HepG2 (cell line): Measurements from ENCODE around the gene CFAP100. TPM values are rescaled to one million over a fixed set of nuclear protein-coding genes. Genes with fewer than 3 reads are reported as not detected.
A peak's percentile ranks its signal among the peaks of the same experiment; 100 is the strongest.

Experiments
- AGO2 ChIP-seq: fragments of 200-400 bp; formaldehyde crosslinking; optimal IDR thresholded peaks from 2 replicates; pipeline ENCODE3; 2017; ENCODE audit warnings: mild to moderate bottlenecking, low read depth, low read length, moderate library complexity
- ARID4A ChIP-seq: sonication (generic); formaldehyde crosslinking; IDR thresholded peaks from 2 replicates; pipeline ENCODE4 v1.5.0; 2020; ENCODE audit warnings: mild to moderate bottlenecking, missing genetic modification reagents, borderline replicate concordance
- EED ChIP-seq: sonication (generic); formaldehyde crosslinking; IDR thresholded peaks from 2 replicates; pipeline ENCODE4 v1.5.0; 2020; ENCODE audit warnings: mild to moderate bottlenecking, missing genetic modification reagents
- GATAD1 ChIP-seq: IDR thresholded peaks from 2 replicates; pipeline ENCODE4 v1.6.1; 2016; ENCODE audit warnings: missing genetic modification reagents, missing compliant biosample characterization
- HMG20B ChIP-seq: conservative IDR thresholded peaks from 2 replicates; pipeline ENCODE4 v1.6.1; 2016; ENCODE audit warnings: missing genetic modification reagents, missing compliant biosample characterization
- KDM5B ChIP-seq: sonication (generic); formaldehyde crosslinking; IDR thresholded peaks from 2 replicates; pipeline ENCODE4 v1.4.0; 2020; ENCODE audit warnings: missing genetic modification reagents, mild to moderate bottlenecking, borderline replicate concordance
- MXD1 ChIP-seq: sonication (generic); formaldehyde crosslinking; IDR thresholded peaks from 2 replicates; pipeline ENCODE4 v1.4.0; 2020; ENCODE audit warnings: mild to moderate bottlenecking, missing genetic modification reagents
- NR1H2 ChIP-seq: sonication (generic); formaldehyde crosslinking; IDR thresholded peaks from 2 replicates; pipeline ENCODE4 v1.8.1; 2022; ENCODE audit warnings: low read depth, missing genetic modification reagents, borderline replicate concordance
- RFX5 ChIP-seq: IDR thresholded peaks from 2 replicates; pipeline ENCODE4 v1.6.1; 2011; ENCODE audit warnings: low read depth, low read length, improper control_type of control experiment
- YEATS4 ChIP-seq: sonication (generic); formaldehyde crosslinking; IDR thresholded peaks from 2 replicates; pipeline ENCODE4 v1.4.0; 2020; ENCODE audit warnings: missing genetic modification reagents, borderline replicate concordance
- ZBTB7A ChIP-seq: sonication (generic); formaldehyde crosslinking; IDR thresholded peaks from 2 replicates; pipeline ENCODE4 v1.8.0; 2022; ENCODE audit warnings: mild to moderate bottlenecking, missing genetic modification reagents
- ZC3H13 ChIP-seq: sonication (generic); formaldehyde crosslinking; IDR thresholded peaks from 2 replicates; pipeline ENCODE4 v1.8.1; 2023; ENCODE audit warnings: mild to moderate bottlenecking, missing genetic modification reagents, moderate library complexity
- ZC3H4 ChIP-seq: sonication (generic); formaldehyde crosslinking; IDR thresholded peaks from 2 replicates; pipeline ENCODE4 v1.4.0; 2020; ENCODE audit warnings: missing genetic modification reagents, borderline replicate concordance
- ZNF253 ChIP-seq: sonication (generic); formaldehyde crosslinking; IDR thresholded peaks from 2 replicates; pipeline ENCODE4 v1.8.0; 2022; ENCODE audit warnings: mild to moderate bottlenecking, missing genetic modification reagents, borderline replicate concordance
- ZNF317 ChIP-seq: sonication (generic); formaldehyde crosslinking; IDR thresholded peaks from 2 replicates; pipeline ENCODE4 v1.5.0; 2020; ENCODE audit warnings: mild to moderate bottlenecking, missing genetic modification reagents
- ZSCAN31 ChIP-seq: sonication (generic); formaldehyde crosslinking; IDR thresholded peaks from 2 replicates; pipeline ENCODE4 v1.5.0; 2020; ENCODE audit warnings: low read depth, mild to moderate bottlenecking, missing genetic modification reagents
- polyA plus RNA-seq, 8 experiments: library from polyadenylated mRNA; depleted of rRNA in 3 of 8; stranded (reverse) in 7 of 8; unstranded in 1 of 8; fragments of >200 nt; fragmentation: Illumina TruSeq in 4 of 8; extraction: Trizol in 4 of 8; gene quantifications; 2 replicates each; pipeline versions ENCODE4 v1.2.1 to v1.2.3, GENCODE V29; 2011 to 2016; ENCODE audit warnings: low read depth in 4 of 8, missing spikeins in 1 of 8, mixed read lengths in 1 of 8; ENCODE audit not compliant: insufficient read depth in 1 of 8
- total RNA-seq, 5 experiments: library from RNA; depleted of rRNA; stranded (reverse); fragments of >200 nt; fragmentation: Illumina TruSeq; extraction: Trizol; gene quantifications; 2 replicates each; pipeline ENCODE4 v1.2.3, GENCODE V29; 2016; ENCODE audit warnings: low read depth in 1 of 5
- TF ChIP-seq, protein P1 (sequence below): sonication (generic); formaldehyde crosslinking; IDR thresholded peaks from 2 replicates; pipeline ENCODE4 v1.9.0; 2022; ENCODE audit warnings: low read depth, missing genetic modification reagents
- TF ChIP-seq, protein P2 (sequence below): sonication (generic); formaldehyde crosslinking; IDR thresholded peaks from 2 replicates; pipeline ENCODE4 v1.5.0; 2020; ENCODE audit warnings: missing genetic modification reagents

Gene CFAP100
- total and polyA plus RNA-seq, 2 of the 13 experiments (the other 11 are each of a cell fraction or from before 2014, with no cell fraction given): 0.32 TPM; not detected in 1

DNA sequence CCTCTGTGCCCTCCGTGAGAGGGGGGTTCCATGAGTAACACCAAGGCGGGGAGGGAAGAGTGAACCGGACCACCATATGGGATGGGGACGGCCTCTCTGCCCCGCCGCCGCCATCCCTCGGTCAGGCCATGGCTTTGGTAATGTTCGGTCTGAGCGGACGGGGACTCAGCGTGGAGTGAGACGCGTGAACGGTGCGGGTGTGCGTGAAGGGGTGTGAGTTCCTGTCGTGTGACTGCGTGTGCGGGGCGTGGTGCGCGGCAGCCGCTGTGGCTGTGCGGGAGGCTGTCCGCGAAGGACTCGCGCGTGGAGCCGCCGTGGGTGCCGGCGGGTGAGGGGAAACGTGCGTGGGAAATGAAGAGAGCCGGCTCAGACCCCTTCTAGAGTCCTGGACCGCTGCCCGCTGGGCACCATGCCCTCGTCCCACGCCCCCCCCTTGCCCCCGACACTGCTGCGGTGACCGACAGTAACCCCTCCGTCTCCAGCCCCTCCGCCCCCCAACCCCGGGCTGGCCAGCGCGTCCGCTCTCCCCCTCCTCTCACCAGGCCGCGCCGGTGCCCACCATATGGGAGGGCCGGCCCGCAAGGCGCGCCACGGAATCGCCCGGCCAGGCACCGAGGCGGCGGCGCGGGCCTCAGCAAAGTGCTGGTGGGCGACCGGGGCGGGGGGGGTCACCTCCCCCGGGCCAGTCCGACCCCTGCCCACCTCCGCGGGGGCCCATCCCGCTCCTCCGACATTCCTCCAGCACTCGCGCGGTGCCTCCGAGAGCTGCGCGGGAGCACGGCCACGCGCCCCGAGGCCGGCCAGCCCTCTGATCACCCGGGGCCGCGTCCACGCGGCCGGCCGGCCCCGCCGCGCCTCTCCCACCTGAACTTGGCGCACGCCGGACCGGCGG is 38.1 kb upstream of the CFAP100 start (continued):
- TF ChIP-seq, protein P1, sequence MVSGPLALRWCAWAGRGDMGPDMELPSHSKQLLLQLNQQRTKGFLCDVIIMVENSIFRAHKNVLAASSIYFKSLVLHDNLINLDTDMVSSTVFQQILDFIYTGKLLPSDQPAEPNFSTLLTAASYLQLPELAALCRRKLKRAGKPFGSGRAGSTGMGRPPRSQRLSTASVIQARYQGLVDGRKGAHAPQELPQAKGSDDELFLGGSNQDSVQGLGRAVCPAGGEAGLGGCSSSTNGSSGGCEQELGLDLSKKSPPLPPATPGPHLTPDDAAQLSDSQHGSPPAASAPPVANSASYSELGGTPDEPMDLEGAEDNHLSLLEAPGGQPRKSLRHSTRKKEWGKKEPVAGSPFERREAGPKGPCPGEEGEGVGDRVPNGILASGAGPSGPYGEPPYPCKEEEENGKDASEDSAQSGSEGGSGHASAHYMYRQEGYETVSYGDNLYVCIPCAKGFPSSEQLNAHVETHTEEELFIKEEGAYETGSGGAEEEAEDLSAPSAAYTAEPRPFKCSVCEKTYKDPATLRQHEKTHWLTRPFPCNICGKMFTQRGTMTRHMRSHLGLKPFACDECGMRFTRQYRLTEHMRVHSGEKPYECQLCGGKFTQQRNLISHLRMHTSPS: peak; percentile 40; the same call in 1 of the 2 replicates
- TF ChIP-seq GATAD1 (CRISPR knock-in tag): no peak
- TF ChIP-seq ZC3H13 (CRISPR knock-in tag): 0 out of 2 replicates have a peak, but pooled peaks have one; percentile 43
- TF ChIP-seq ZC3H4 (CRISPR knock-in tag): 0 out of 2 replicates have a peak, but pooled peaks have one; percentile 56
- TF ChIP-seq EED (CRISPR knock-in tag): 0 out of 2 replicates have a peak, but pooled peaks have one; percentile 45
- peak; percentile 46 for TF ChIP-seq NR1H2 (CRISPR knock-in tag)
- peak; percentile 30; the same call in 1 of the 2 replicates for TF ChIP-seq ZBTB7A (CRISPR knock-in tag)
- TF ChIP-seq HMG20B (CRISPR knock-in tag): no peak
- TF ChIP-seq MXD1 (CRISPR knock-in tag): 0 out of 2 replicates have a peak, but pooled peaks have one; percentile 11
- no peak for TF ChIP-seq ARID4A (CRISPR knock-in tag)
- TF ChIP-seq ZNF253: 0 out of 2 replicates have a peak, but pooled peaks have one; percentile 4
- peak; percentile 34; the same call in 1 of the 2 replicates for TF ChIP-seq ZNF317
- peak; percentile 23 for TF ChIP-seq AGO2
- peak; percentile 0; the same call in 1 of the 2 replicates for TF ChIP-seq YEATS4 (CRISPR knock-in tag)
- TF ChIP-seq, protein P2, sequence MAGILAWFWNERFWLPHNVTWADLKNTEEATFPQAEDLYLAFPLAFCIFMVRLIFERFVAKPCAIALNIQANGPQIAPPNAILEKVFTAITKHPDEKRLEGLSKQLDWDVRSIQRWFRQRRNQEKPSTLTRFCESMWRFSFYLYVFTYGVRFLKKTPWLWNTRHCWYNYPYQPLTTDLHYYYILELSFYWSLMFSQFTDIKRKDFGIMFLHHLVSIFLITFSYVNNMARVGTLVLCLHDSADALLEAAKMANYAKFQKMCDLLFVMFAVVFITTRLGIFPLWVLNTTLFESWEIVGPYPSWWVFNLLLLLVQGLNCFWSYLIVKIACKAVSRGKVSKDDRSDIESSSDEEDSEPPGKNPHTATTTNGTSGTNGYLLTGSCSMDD: no peak
- no peak for TF ChIP-seq RFX5
- 0 out of 2 replicates have a peak, but pooled peaks have one; percentile 8 for TF ChIP-seq ZSCAN31 (CRISPR knock-in tag)
- peak; percentile 6; the same call in 1 of the 2 replicates for TF ChIP-seq KDM5B (CRISPR knock-in tag)
